Measurements from ENCODE around the gene RPGRIP1. TPM values are rescaled to one million over a fixed set of nuclear protein-coding genes. Genes with fewer than 3 reads are reported as not detected.

The RPGRIP1 gene
- total and polyA plus RNA-seq, 9 of the 15 experiments (the other 6 are each of a cell fraction or from before 2014, with no cell fraction given): 0.47 to 0.95 (median 0.65) TPM; not detected in 1

- no peak for TF ChIP-seq ATF2 (CRISPR knock-in tag; IDR thresholded peaks at IDR 0.05)
- no peak for TF ChIP-seq CEBPB (tag; IDR thresholded peaks at IDR 0.05)
- no peak for TF ChIP-seq NCOA6 (IDR thresholded peaks at IDR 0.05)
- no peak for TF ChIP-seq NFYB (IDR thresholded peaks at IDR 0.05; ENCODE audit: extremely low read depth, insufficient read length)
- TF ChIP-seq PKNOX1 (IDR thresholded peaks at IDR 0.05): no peak
- TF ChIP-seq CBX1 (IDR thresholded peaks at IDR 0.05; ENCODE audit: low read depth): no peak
- TF ChIP-seq JUN (IDR thresholded peaks at IDR 0.05; ENCODE audit: borderline replicate concordance, low read depth, low read length): no peak
- no peak for TF ChIP-seq JUN (CRISPR knock-in tag; IDR thresholded peaks at IDR 0.05; ENCODE audit: borderline replicate concordance)
- TF ChIP-seq ZNF586 (CRISPR knock-in tag; conservative IDR thresholded peaks at IDR 0.05): no peak
- no peak for TF ChIP-seq ZNF354B (CRISPR knock-in tag; IDR thresholded peaks at IDR 0.05)
- TF ChIP-seq ZZZ3 (IDR thresholded peaks at IDR 0.05): no peak
- peak in 1 of 2 experiments; percentile 66; a peak in 1 of 4 replicates for TF ChIP-seq MLLT1 (IDR thresholded peaks at IDR 0.05)
- TF ChIP-seq FUS (optimal IDR thresholded peaks at IDR 0.05; ENCODE audit: low read depth, low read length): no peak
- TF ChIP-seq CSDE1 (IDR thresholded peaks at IDR 0.05): 0 out of 4 replicates have a peak, but pooled peaks of 1 of the 2 experiments have one; percentile 27
- TF ChIP-seq ZSCAN29 (IDR thresholded peaks at IDR 0.05): no peak
- TF ChIP-seq CUX1 (CRISPR knock-in tag; IDR thresholded peaks at IDR 0.05): no peak
- no peak for TF ChIP-seq IRF2 (CRISPR knock-in tag; IDR thresholded peaks at IDR 0.05)
- TF ChIP-seq NEUROD1 (IDR thresholded peaks at IDR 0.05; ENCODE audit: borderline replicate concordance, low read depth, low read length, partially characterized antibody): no peak
- TF ChIP-seq BCOR (IDR thresholded peaks at IDR 0.05): 0 out of 2 replicates have a peak, but pooled peaks have one; percentile 8
- TF ChIP-seq, protein P1, sequence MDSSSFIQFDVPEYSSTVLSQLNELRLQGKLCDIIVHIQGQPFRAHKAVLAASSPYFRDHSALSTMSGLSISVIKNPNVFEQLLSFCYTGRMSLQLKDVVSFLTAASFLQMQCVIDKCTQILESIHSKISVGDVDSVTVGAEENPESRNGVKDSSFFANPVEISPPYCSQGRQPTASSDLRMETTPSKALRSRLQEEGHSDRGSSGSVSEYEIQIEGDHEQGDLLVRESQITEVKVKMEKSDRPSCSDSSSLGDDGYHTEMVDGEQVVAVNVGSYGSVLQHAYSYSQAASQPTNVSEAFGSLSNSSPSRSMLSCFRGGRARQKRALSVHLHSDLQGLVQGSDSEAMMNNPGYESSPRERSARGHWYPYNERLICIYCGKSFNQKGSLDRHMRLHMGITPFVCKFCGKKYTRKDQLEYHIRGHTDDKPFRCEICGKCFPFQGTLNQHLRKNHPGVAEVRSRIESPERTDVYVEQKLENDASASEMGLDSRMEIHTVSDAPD (CRISPR knock-in tag; IDR thresholded peaks at IDR 0.05): no peak
- TF ChIP-seq HIVEP1 (CRISPR knock-in tag; IDR thresholded peaks at IDR 0.05): no peak
These were observed 29.4 kb downstream of the RPGRIP1 start (continued) for GRCh38 chr14:21309238-21309636.
